Keratinocyte (primary cell): ENCODE measurements around the gene SLX4IP. TPM values are rescaled to one million over a fixed set of nuclear protein-coding genes. Genes with fewer than 3 reads are reported as not detected.

Experiments
- DNase-seq: peaks from one replicate; pipeline ENCODE4 v3.0.0-alpha.2; 2011; ENCODE audit warnings: low read depth, missing footprints, low spot score
- FAIRE-seq: peaks from 2 replicates; lab custom pipeline; 2011; peaks lifted over from hg19 to GRCh38; lab: Jason Lieb, UNC
- H2AFZ ChIP-seq: 2 replicates; pipeline ENCODE4 v1.6.0; 2012; ENCODE audit warnings: low read length, control low read depth, inconsistent platforms; ENCODE audit not compliant: control insufficient read depth
- H3K27ac ChIP-seq: 2 replicates; pipeline ENCODE4 v1.5.1; 2011; ENCODE audit warnings: low read length; ENCODE audit not compliant: control insufficient read depth, insufficient read depth
- H3K27me3 ChIP-seq: 3 replicates; pipeline ENCODE4 v1.6.0; 2011; ENCODE audit warnings: low read length; ENCODE audit not compliant: control insufficient read depth, insufficient read depth; ENCODE audit errors: extremely low read depth
- H3K36me3 ChIP-seq, 2 experiments: 2 replicates in 1 of 2; 3 replicates in 1 of 2; pipeline ENCODE4 v1.5.1; 2011; ENCODE audit warnings: low read length in 2 of 2, mild to moderate bottlenecking in 1 of 2; ENCODE audit not compliant: control insufficient read depth in 2 of 2, insufficient read depth in 2 of 2; ENCODE audit errors: extremely low read depth in 1 of 2
- H3K4me1 ChIP-seq: 3 replicates; pipeline ENCODE4 v1.5.1; 2011; ENCODE audit warnings: low read length; ENCODE audit not compliant: control insufficient read depth, insufficient read depth; ENCODE audit errors: extremely low read depth
- H3K4me2 ChIP-seq: 3 replicates; pipeline ENCODE4 v1.6.0; 2011; ENCODE audit warnings: low read depth, low read length; ENCODE audit not compliant: control insufficient read depth, insufficient read depth; ENCODE audit errors: extremely low read depth
- H3K4me3 ChIP-seq, 3 experiments: fragments of 200-600 bp in 1 of 3; sonication (generic) in 1 of 3; 2 replicates in 2 of 3; 3 replicates in 1 of 3; pipeline ENCODE4 v1.5.1; 2011 to 2016; ENCODE audit warnings: low read length in 3 of 3, mild to moderate bottlenecking in 3 of 3, control low read depth in 2 of 3, inconsistent platforms in 1 of 3, low read depth in 1 of 3, mixed read lengths in 1 of 3, mixed run types in 1 of 3, moderate library complexity in 1 of 3; ENCODE audit not compliant: control insufficient read depth in 2 of 3, insufficient read depth in 2 of 3; ENCODE audit errors: extremely low read depth in 1 of 3
- H3K79me2 ChIP-seq: 2 replicates; pipeline ENCODE4 v1.6.0; 2012; ENCODE audit warnings: low read length; ENCODE audit not compliant: control insufficient read depth, insufficient read depth
- H3K9ac ChIP-seq: 3 replicates; pipeline ENCODE4 v1.6.0; 2011; ENCODE audit warnings: low read length; ENCODE audit not compliant: control insufficient read depth, insufficient read depth; ENCODE audit errors: extremely low read depth
- H3K9me1 ChIP-seq: 3 replicates; pipeline ENCODE4 v1.6.0; 2011; ENCODE audit warnings: low read length; ENCODE audit not compliant: control insufficient read depth, insufficient read depth; ENCODE audit errors: extremely low read depth
- H3K9me3 ChIP-seq: 2 replicates; pipeline ENCODE4 v1.5.1; 2012; ENCODE audit warnings: low read depth, low read length; ENCODE audit not compliant: control insufficient read depth
- H4K20me1 ChIP-seq: 3 replicates; pipeline ENCODE4 v1.6.0; 2011; ENCODE audit warnings: low read length; ENCODE audit not compliant: control insufficient read depth, insufficient read depth; ENCODE audit errors: extremely low read depth
- CTCF ChIP-seq, 3 experiments: IDR thresholded peaks in 1 of 3; conservative IDR thresholded peaks in 1 of 3; optimal IDR thresholded peaks in 1 of 3; 2 replicates in 2 of 3; 3 replicates in 1 of 3; pipeline versions ENCODE3 to v1.5.1; 2011; ENCODE audit warnings: low read length in 3 of 3, mild to moderate bottlenecking in 3 of 3, moderate library complexity in 2 of 3, control low read depth in 1 of 3, inconsistent platforms in 1 of 3; ENCODE audit not compliant: insufficient read depth in 2 of 3; ENCODE audit errors: extremely low read depth in 1 of 3
- EZH2 ChIP-seq: IDR thresholded peaks from one replicate; pipeline ENCODE4 v1.6.1; 2012; ENCODE audit warnings: inconsistent platforms, mild to moderate bottlenecking, low read length, moderate library complexity
- dilution Hi-C: fragments of 300-500 bp; cut with MboI; formaldehyde crosslinking; loops from one replicate; pipeline ENCODE4 v1.7.0; 2020; ENCODE audit warnings: low sequenced_read_pairs; ENCODE audit not compliant: extremely low pct_ligation_motif_present
- polyA plus RNA-seq, 5 experiments: library from polyadenylated mRNA; depleted of rRNA in 3 of 5; stranded (reverse) in 3 of 5; stranded (forward) in 1 of 5; unstranded in 1 of 5; fragments of >200 nt; gene quantifications; 1 replicate in 1 of 5; 2 replicates in 3 of 5; 3 replicates in 1 of 5; pipeline versions ENCODE4 v1.2.1 to v1.2.3, GENCODE V29; 2011 to 2012; ENCODE audit warnings: missing spikeins in 2 of 5, low read depth in 1 of 5, low replicate concordance in 1 of 5

The SLX4IP gene
- polyA plus RNA-seq, 1 donor (not counting 4 experiments of a cell fraction or from before 2014, with no cell fraction given) = 3.0 TPM

- Histone ChIP-seq H3K9ac (peak overlapping the region; percentile 24), H3K4me2 (peak overlapping the region; percentile 72), H3K4me1 (peaks cover 55% of the 10 kb centered on the region), H3K79me2 (peaks cover 10% of the 10 kb centered on the region), H3K27ac (peak overlapping the region; percentile 42), H3K27me3 (no peaks in the 10 kb centered on the region), H3K4me3 (no peak overlapping the region), H3K36me3 (peaks cover 0 to 1% of the 10 kb centered on the region in 2 experiments), H3K9me3 (no peaks in the 10 kb centered on the region), H4K20me1 (no peaks in the 10 kb centered on the region), H2AFZ (no peak overlapping the region), H3K9me1 (peaks cover 3% of the 10 kb centered on the region)
- DNase-seq (no peak), FAIRE-seq (peak; percentile 81)
- TF ChIP-seq CTCF (optimal IDR thresholded peaks at IDR 0.05 in 1 of 3, IDR thresholded peaks at IDR 0.05 in 1 of 3, conservative IDR thresholded peaks at IDR 0.05 in 1 of 3; ENCODE audit: extremely low read depth in 1 of 3, insufficient read depth in 2 of 3, low read length in 3 of 3) (no peak), EZH2 (no peak)
- dilution Hi-C loops = no loop called here
Measured at GRCh38 chr20:10521068-10521831, 86.1 kb downstream of the SLX4IP start.

GRCh38 chr20:10521836-10522235 is 86.7 kb downstream of the SLX4IP start:
- dilution Hi-C loops = no loop called here
- Histone ChIP-seq H3K9me3 (no peaks in the 10 kb centered on the region), H2AFZ (no peak overlapping the region), H3K36me3 (peaks cover 0 to 1% of the 10 kb centered on the region in 2 experiments), H3K27me3 (no peaks in the 10 kb centered on the region), H3K4me3 (no peak overlapping the region), H3K9ac (no peak overlapping the region), H3K79me2 (peaks cover 10% of the 10 kb centered on the region), H3K27ac (peak overlapping the region; percentile 42), H3K9me1 (peaks cover 3% of the 10 kb centered on the region), H4K20me1 (no peaks in the 10 kb centered on the region), H3K4me1 (peaks cover 55% of the 10 kb centered on the region), H3K4me2 (peak overlapping the region; percentile 72)
- DNase-seq (no peak), FAIRE-seq (no peak)
- TF ChIP-seq CTCF (optimal IDR thresholded peaks at IDR 0.05 in 1 of 3, IDR thresholded peaks at IDR 0.05 in 1 of 3, conservative IDR thresholded peaks at IDR 0.05 in 1 of 3; ENCODE audit: extremely low read depth in 1 of 3, insufficient read depth in 2 of 3, low read length in 3 of 3) (no peak), EZH2 (no peak)
